Measurements from ENCODE around the gene LNX1.

LNX1 gene

DNA sequence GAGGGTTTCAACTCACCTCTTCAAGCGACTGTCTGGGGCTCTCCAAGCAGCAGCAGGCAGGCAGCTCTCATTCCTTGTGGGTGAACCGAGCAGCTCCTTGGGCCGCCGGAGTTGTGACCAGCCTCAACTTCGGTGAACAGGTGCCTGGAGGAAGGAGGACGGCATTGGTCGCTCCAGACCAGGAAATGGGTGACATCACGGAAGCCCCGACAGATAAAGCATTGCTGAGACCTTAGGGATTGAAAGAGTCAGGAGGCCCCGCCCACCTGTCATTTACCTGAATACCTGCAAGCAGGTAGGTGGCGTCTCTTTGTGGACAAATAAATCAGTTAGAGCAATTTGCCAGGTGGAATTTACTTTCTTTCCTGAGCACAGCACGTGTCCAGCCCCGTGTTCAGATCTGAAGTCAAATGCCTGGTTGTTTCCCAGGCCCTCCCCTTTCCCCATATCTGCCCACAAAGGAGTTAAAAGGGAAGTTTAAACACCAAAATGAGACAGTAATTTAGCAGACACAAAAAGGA lies at the start of gene LNX1:
Gene LNX1, minus strand, starts transcription at position 115 of the 521 bp plus-strand sequence. CDS start 17,484 bp downstream, outside the sequence.
- DNase-seq, result no peak

DNA sequence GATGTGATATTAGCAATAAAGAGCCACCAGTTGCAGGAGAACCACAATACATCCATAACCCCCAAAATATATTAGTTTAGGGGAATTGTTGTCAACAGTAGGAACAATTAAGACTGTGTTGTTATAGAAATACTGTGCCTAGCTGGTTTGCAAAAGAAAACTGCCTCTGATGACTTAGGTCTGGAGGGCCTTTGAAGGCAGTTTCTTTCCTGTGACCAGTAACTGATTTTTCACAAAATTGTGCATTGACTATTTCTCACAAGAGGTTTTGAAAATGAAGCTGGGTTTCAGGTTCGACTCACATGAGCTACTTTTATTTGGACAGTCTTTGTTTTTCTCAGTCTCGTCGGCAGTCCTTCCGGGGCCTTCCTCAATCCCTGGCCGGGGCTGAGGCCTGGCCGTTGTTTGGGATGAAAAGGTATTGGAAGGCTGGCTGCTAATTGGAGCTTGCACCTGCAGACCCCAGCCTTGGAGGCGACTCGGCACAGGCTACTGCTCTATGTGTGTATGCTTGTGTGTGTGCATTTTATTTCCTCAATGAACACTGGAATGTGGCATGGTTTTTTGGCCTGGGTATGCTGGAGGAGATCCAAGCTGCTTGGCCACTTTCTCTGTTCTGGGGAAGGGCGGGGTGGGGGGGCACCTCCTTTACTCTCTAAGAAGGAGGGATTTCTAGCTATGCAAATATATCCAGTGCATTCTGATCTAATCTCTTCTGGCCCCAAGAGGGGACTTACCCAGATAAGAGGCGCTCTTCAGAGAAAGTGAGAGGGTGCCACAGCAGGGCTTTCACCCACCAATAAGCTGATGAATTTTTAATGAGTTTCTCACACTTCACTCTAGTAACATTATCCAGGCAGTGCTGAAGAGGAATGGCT lies 49.5 kb upstream of the LNX1 start:
- DNase-seq, result no peak

DNA sequence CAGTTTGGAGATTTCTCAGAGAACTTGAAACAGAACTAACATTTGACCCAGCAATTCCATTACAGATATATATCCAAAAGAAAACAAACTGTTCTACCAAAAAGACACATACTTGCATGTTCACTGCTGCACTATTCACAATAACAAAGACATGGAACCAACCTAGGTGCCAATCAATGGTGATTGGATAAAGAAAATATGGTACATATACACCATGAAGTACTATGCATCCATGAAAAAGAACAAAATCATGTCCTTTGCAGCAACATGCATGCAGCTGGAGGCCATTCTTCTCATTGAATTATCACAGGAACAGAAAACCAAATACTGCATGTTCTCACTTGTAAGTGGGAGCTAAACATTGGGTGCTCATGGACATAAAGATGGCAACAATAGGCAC lies 47.6 kb upstream of the LNX1 start:
- no peak for DNase-seq

DNA sequence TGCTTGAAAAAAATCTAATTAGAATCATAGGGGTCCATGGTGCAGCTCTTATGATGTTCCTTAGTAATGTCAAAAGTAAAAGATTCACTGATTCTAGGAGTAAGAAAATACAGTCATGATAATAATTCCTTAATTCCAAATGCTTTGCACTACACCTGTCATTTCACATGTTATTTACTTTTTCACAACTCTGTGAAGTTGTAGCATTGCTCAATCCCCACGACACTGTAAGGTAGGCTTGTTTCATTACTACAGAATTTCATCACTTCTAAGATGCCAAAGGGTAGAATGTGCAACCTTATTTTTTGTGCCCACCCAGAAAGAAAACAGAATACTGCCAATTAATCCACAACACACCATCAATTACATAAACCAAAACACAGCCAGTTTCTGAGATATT lies 46.1 kb upstream of the LNX1 start:
- no peak for DNase-seq

DNA sequence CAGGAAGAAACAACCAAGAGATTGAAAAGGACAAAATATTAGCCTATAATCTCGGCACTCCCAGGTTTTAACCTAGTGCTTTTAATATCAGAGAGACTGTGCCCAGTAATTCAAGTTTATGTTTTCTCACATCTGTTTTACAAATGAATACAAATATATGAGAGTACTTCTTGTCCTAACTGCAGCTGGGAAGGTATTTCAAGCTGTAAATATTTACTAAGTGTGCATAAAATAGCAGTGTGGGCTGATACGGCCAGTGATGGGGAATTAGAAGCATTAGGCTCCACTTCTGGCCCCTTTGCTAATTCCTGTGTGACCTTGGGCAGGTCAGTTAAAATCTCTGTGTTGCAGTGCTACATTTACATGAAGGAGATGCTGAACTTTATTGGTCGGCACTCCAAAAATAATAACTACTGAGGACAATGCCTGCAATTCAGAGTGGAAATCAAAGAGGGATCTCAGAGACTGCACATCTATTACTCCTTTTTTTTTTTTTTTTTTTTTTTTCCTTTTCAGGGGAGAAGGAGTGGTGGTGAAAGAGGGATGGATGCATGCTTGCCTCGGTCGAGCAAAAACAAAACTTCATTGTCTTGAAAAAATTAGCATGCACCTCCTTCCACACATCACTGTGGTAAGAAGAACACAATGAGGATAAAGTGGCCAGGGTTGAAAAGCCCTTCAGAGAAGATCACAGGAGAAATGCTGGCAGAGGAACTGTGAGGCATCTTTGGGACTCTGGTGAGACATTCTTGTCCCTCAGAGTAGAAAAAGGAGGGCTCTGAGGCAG lies 44.6 kb upstream of the LNX1 start:
- DNase-seq, result no peak

DNA sequence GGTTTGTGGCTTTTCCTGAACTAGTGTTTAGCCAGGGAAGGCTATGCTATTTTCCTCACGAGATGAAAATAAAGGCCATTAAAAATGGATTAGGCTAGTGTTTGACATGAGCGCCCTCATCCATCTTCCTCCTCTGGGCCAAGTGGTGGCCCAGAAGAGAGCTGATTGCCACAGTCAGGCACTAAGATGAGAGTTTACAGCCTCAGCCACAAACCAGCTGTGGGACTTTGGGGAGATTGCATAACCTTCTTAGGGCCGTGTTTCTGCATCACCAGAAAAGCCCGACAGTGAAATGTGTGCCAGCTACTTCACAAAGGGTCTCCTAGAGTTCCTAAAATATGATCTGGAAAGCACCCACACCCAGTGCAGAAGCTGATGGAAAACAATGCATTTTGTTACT lies 42.3 kb upstream of the LNX1 start:
- DNase-seq, result no peak

DNA sequence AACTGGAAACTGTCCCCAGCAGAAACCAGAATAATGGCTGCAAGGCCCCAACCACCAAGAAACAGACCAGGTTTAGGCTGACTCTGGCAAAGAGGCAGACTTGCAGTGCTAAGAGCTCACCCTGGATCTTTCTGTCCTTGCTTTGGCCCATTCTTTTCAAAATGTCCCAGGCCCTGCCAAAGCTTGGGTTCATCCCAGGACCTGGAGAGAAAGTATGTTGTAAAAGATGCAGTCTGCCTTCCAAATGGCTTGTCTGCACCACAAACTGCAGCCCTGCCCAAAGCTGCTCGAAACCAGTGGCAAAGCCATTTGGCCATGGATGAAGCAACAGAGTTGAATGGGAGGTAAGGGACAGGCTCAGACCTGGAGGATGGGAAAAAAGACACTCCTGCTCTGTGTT lies 38.0 kb upstream of the LNX1 start:
- no peak for DNase-seq

DNA sequence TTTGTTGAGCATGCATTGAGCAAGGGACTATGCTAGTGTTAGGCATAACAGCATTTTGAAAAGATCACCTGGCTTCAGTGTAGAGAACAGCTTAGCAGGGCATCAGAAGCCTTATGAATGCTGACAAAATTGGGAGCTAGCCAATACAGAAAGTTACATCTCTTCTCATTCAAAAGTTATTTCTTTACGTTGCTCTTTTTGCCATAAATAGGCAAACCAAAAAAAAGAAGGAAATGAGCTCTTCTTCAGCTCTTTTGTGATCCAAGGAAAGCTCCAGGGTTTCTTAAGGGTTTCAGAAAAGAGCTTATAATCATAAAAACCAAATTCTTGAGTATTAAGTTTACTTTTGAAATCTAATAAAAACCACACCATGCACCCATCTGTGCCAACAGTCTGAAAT lies 35.2 kb upstream of the LNX1 start:
- DNase-seq, result no peak

DNA sequence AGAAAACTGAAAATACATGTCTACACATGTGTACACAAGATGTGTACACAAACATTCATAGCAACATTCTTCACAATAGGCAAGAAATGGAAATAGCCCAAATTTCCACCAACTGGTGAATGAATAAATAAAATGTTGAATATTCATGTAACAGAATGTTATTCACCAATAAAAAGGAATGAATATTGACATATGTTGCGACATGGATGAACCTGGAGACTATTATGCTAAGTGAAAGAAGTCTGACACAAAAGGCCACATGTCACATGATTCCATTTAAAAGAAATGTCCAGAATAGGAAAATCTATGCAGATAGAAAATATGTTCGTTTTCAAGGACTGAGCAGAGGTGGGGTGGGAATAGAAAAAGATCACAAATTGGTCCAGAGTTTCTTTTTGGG lies 34.6 kb upstream of the LNX1 start:
- DNase-seq, result no peak

DNA sequence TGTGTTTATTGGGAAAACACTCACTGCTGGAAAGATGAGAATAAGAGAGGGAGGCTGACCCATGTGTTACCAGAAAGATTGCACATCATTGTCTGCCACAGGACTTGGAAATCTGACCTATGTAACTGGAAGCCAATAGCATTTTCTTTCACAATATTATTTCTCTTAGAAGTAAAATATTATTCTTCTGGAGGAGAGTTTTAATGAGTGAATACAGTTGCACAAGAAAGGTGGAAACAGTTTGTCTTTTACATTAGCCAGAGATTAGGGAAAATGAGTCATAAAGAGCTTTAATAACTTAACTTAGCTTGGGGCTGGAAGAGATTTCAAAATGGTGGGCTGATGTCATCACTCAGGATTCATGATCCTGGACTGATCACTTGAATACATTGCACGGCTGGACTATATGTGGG lies 31.5 kb upstream of the LNX1 start:
- no peak for DNase-seq

DNA sequence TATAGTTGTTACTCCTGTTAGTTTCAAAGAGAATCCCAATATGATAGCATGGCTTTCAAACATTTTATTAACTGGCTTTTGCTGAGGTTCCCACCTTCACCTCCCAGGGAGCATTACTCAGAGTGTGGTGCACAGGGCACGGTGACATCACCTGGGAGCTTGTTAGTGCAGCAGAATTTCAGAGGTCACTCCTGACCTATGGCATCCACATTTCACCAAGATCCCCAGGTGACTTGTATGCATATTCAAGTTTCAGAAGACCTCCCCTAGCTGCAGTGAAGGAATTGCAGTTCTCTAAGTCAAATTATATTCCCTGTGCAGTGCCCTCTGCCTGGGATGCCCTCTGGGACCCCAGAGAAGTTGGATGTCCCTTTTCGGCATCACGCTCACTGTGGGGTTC lies 29.7 kb upstream of the LNX1 start:
- no peak for DNase-seq

DNA sequence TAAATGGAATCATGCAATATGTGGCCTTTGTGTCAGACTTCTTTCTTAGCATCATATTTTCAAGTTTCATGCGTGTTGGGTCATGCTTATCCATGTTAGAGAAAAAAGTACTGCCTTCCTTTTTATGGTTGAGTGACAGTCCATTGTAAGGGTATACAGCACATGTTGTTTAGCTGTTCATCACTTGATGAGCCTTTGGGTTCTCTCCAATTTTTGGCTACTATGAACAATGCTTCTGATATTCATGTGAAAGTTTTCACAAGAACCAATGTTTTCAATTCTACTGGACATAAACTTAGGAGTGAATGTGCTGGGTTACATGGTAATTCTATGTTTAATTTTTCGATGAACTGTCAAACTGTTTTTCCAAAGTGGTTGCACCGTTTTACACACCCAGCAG lies 28.1 kb upstream of the LNX1 start:
- DNase-seq, result no peak

DNA sequence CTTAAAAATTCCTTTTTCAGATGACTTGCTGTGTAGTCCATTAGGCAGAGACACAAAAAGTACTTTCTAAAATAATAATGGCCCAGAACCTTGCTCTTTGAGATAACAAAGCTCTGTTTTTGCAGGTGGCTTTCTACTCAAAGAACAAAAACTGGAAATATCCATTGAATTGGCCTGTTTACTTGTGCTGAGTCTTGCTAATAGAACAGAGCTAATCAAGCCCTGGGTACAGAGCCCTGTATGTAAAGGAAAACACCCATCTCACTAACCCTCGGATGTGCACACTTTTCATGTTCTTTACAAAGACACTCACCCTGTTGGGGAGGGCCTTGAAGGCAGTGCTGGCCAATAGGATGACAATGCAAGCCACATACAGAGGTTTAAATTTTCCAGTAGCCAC lies 27.0 kb upstream of the LNX1 start:
- DNase-seq, result no peak

DNA sequence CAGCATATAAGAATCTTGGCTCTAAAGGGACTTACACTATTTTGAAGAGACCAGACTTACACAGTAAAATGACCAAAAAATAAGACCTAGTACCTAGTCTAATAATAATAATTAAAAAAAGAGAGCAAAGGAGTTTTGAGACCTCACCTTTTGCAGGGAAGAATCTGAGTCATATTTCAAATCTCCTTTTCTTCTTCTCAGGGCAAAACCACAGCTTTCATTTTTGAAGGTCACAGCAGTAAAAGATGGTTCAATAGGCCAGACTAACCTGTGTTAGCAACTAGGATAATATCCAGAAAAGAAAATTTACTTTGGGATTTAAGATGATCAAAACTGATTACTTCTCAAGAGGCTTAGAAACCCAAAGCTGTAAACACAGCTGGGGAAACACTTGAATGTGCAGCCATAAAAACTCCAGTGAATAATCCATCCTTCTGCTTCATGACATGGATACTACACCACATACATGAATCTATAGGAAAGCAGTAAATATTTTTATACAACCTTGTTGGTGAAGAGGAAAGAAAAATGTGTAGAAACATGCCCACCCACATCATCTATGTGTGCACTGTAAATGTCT lies 25.9 kb upstream of the LNX1 start:
- DNase-seq, result no peak

DNA sequence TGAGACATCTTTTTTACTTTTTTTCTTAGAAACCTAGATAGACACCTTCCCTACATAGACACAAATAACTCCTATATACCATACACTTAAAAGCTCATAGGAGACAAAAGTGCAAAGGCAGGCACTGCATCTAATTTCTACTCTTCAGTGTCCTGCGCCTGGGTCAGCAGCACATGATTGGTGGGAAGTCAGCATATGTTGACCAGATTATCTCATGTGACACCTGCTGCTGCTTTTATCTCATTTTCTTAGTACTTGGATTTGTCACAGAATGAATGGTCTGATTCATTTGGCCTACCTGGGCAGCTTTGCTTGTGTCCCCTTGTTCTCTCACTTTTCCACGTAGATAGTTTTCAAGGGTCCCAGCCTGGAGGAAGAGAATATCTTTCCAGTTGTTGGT lies 24.9 kb upstream of the LNX1 start:
- no peak for DNase-seq

DNA sequence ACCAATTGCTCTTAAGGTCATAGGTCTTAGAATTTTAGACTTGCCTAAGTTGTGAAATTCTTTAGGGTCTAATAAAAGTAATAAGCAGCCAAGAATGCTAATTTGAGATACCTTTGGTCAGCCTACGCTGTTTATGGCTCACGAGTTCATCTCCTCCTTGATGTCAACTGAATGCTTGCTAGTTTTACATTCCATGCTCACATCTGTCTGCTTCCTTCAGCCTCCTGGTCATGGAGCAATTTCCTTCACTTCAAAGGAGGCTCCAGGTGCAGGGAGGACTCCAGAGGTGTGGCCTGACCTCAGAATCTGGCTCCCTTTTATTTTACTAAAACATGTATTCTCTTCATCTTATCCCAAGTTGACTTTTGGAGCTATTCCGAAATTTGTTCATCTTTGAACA lies 23.3 kb upstream of the LNX1 start:
- DNase-seq, result no peak

DNA sequence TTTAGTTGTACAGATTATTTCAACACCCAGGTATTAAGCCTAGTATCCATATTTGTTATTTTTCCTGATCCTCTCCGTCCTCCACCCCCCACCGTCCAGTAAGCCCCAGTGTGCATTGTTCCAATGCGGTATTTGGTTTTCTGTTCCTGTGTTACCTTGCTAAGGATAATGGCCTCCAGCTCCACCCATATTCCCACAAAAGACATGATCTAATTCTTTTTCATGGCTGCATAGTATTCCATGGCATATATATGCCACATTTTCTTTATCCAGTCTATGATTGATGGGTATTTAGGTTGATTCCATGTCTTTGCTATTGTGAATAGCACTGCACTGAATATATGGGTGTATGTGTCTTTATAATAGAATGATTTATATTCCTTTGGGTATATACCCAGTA lies 22.1 kb upstream of the LNX1 start:
- no peak for DNase-seq

DNA sequence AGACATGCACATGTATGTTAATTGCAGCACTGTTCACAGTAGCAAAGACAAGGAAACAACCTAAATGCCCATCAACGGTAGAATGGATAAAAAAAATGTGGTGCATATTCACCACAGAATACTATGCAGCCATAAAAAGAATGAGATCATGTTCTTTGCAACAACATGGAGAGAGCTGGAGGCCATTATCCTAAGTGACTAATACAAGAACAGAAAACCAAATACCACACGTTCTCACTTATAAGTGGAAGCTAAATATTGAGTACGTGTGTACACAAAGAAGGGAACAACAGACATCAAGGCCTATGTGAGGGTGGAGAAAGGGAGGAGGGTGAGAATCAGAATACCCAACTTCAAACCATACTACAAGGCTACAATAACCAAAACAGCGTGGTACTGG lies 17.4 kb upstream of the LNX1 start:
- DNase-seq, result no peak

DNA sequence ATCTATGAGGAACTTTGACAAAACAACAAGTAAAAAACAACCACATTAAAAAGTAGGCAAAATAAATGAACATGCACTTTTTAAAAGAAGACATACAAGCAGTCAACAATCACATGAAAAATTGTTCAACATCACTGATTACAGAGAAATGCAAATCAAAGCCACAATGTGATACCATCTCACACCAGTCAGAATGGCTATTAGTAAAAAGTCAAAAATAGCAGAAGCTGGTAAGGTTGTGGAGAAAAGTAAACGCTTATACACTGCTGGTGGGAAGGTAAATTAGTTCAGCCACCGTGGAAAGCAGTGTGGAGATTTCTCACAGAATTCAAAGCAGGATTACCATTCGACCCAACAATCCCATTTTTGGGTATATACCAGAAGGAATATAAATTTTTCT lies 17.0 kb upstream of the LNX1 start:
- no peak for DNase-seq

DNA sequence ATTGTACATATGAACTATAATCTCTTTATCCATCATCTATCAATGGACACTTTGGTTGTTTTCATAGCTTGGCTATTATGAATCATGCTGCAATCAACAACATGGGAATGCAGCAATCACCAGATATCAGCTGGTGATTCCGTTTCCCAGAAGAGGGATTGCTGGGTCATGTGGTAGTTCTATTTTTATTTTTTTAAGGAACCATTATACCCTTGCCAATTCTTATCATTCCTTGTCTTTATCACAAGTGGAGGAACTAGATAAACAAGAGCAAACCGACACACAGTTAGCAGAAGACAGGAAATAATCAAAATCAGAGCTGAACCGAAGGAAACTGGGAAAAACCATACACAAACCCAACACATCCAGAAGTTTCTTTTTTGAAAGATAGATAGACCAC lies 14.5 kb upstream of the LNX1 start:
- no peak for DNase-seq

DNA sequence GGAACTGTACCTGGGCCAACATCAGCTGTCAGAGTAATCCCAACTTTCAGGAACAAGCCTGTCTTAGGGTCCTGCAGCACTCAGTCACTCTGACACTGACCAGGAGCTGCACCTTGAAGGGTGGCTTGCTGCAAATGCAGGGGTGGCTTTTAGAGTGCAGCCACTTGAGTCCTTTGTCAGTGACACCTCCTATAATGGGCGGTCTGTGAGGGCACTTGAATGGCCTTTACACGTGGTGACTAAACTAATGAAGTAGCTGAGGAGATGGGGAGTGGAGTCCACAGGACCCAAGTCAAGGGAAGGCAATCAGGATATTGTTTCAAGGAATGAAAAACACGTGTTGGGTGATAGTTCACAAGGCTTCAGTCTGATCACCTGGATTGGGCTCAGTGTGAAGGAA lies 11.1 kb upstream of the LNX1 start:
- DNase-seq, result no peak

DNA sequence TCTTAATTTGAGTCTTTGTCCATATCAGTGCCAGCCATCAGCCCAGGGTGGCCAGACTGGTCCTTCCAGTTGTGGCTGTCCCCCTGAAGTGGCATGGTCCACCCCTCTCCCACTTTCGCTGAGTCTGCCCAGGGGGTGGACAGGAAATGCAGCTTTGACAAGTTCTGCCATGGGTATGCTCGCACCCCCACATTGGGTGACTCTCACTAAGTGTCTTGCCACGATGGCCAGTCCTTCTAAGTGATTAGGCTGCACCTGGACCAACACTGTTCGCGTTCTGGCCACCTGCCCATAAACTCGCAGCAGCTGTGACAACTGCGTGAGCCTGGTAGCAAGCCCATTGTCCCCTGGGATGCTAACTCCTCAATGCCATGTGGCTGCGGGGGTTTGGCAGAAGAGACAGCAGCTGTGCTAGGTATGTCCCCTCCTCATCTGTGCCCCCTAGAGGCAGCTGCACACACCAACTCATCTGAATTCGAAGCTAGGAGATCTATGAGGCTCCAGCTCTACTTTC lies 10.0 kb upstream of the LNX1 start:
- peak; percentile 77 for DNase-seq

DNA sequence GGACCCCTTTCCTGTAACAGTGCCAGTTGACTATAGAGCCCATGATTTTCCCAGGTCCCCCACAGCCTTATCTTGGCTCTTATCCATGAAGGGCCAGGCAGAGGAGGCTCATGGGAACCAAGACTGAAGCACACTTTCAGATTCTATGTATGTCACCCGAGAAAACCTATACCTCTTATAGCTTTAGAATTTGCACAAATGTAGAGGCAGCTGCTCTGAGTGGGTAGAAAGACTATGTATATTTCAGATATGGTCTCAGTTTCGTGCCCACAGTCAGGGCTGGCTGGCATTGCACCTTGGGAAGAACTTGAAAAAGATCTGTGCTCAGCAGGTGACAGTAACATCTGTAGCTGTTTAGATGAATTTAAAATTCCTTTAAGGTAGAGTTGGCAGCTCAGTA lies 8.3 kb upstream of the LNX1 start:
- no peak for DNase-seq

DNA sequence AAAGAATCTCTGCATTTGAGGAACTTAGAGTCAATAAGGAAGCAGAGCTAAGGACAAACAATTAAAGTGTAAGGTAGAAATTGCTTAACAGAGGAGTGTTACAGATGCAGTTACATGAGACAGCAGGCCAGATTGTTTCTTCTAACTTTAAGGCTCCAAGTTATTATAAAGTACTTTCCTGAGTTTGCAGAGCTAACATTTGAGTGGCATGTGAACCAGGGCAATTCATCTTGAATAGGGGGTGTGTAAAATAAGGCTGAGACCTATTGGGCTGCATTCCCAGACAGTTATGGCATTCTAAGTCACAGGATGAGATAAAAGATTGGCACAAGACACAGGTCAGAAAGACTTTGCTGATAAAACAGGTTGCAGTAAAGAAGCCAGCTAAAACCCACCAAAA lies 7.6 kb upstream of the LNX1 start:
- DNase-seq, result no peak

Measured in NCI-H2171 (cell line).